ENCODE results near the gene PTPRD.
"Not testable (repeated sequence)": the region's sequence is repeated elsewhere in the genome, so short reads cannot be mapped to it uniquely, and the experiment has no call there.

PTPRD gene

DNA sequence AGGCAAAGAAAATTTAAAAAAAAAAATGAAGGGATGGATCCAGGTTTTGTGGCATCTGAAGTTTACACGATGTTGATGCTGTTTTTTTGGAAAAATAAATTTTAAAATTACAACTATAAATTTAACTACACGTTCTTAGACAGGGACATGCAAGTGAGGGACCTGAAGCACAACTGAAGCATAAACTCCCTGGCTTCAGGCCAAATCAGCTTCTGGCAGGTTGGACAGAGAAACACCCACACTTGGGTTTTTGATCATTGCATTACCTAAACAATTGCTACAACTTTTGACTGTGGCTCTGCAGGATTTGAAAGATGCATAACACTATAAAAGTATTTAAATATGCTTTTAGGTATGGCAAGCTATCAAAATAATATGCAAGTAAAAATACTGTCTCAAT lies 1494.9 kb downstream of the PTPRD start:
- H2AFZ ChIP-seq (ENCODE audit: low read depth, low read length), result no peak overlapping the region
- no peak overlapping the region for H3K4me3 ChIP-seq (ENCODE audit: low read length)
- H3K36me3 ChIP-seq (ENCODE audit: insufficient read depth, low read length), result no peaks in the 10 kb centered on the region
- no peaks in the 10 kb centered on the region for H3K9me3 ChIP-seq (ENCODE audit: low read length)
- H3K4me1 ChIP-seq (ENCODE audit: insufficient read depth, low read length), result no peaks in the 10 kb centered on the region
- no peaks in the 10 kb centered on the region for H3K27me3 ChIP-seq (ENCODE audit: insufficient read depth, low read length)

GRCh38 chr9:9112001-9112720 lies 1500.6 kb downstream of the PTPRD start:
- Histone ChIP-seq H3K4me1 (ENCODE audit: insufficient read depth, low read length) (no peaks in the 10 kb centered on the region), H3K36me3 (ENCODE audit: insufficient read depth, low read length) (no peaks in the 10 kb centered on the region), H3K9me3 (ENCODE audit: low read length) (no peaks in the 10 kb centered on the region), H2AFZ (ENCODE audit: low read depth, low read length) (no peak overlapping the region), H3K4me3 (ENCODE audit: low read length) (no peak overlapping the region), H3K27me3 (ENCODE audit: insufficient read depth, low read length) (no peaks in the 10 kb centered on the region)

DNA sequence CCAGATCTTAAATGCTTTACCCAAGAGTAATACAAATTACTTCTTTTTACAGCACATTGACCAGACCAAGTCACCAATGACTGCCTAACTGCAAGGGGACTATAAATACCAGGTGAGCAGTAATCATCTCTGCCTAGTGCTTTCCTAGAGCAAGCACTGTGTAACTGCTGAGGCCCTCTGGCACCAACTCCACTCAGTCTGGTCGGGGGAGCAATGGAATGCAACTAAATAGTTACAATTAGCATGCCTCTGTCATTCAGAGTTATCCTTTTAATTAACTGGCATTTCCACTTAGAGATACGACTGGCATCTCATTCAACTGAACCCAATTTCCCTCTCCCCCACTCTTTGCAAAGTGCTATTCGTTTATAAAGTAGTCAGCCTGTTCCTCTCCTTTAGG lies 1504.2 kb downstream of the PTPRD start:
- H3K36me3 ChIP-seq (ENCODE audit: insufficient read depth, low read length), result no peaks in the 10 kb centered on the region
- no peak overlapping the region for H2AFZ ChIP-seq (ENCODE audit: low read depth, low read length)
- no peaks in the 10 kb centered on the region for H3K27me3 ChIP-seq (ENCODE audit: insufficient read depth, low read length)
- no peak overlapping the region for H3K4me3 ChIP-seq (ENCODE audit: low read length)
- no peaks in the 10 kb centered on the region for H3K4me1 ChIP-seq (ENCODE audit: insufficient read depth, low read length)
- no peaks in the 10 kb centered on the region for H3K9me3 ChIP-seq (ENCODE audit: low read length)

DNA sequence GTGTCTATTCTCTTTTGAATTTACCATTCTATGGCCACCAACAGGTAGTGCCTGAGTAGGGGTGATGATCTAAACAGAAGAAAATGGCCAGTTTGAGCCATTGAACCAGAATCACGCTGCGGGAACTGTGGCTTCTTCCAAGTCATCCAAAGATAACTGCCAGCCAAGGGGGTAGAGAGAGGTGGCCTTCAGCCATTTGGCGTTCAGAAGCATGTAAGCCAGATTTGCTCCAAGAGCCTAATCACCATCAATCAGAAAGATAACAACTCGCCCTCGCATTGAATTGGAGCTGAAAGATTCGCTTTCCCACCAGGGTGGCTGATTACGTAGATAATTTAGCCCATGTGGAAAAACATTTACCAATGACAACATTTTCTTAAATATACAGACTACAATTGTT lies 1510.5 kb downstream of the PTPRD start:
- no peaks in the 10 kb centered on the region for H3K27me3 ChIP-seq (ENCODE audit: insufficient read depth, low read length)
- no peak overlapping the region for H3K4me3 ChIP-seq (ENCODE audit: low read length)
- H3K4me1 ChIP-seq (ENCODE audit: insufficient read depth, low read length), result no peaks in the 10 kb centered on the region
- no peaks in the 10 kb centered on the region for H3K9me3 ChIP-seq (ENCODE audit: low read length)
- no peak overlapping the region for H2AFZ ChIP-seq (ENCODE audit: low read depth, low read length)
- H3K36me3 ChIP-seq (ENCODE audit: insufficient read depth, low read length), result no peaks in the 10 kb centered on the region

DNA sequence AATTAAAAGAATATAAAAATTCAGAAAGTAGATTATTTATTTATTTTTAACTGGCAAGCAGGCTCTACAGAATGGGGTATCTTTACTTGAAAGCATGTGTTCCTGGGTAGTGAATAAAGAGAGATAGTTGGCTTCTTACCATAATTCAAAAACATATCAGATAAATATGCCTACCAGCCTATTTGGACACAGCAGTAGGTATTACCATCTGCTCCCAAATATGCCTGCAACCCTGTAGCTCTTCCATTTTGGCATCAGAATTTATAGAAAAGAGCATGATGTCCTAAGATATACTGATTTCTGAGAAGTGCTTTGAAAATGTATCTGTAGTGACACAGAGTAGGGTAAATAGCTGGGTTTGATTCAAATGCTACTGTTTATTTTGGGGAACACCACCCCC lies 1512.7 kb downstream of the PTPRD start:
- Histone ChIP-seq H3K36me3 (ENCODE audit: insufficient read depth, low read length) (no peaks in the 10 kb centered on the region), H3K4me3 (ENCODE audit: low read length) (no peak overlapping the region), H2AFZ (ENCODE audit: low read depth, low read length) (no peak overlapping the region), H3K27me3 (ENCODE audit: insufficient read depth, low read length) (no peaks in the 10 kb centered on the region), H3K9me3 (ENCODE audit: low read length) (no peaks in the 10 kb centered on the region), H3K4me1 (ENCODE audit: insufficient read depth, low read length) (no peaks in the 10 kb centered on the region)

- H3K36me3 ChIP-seq (ENCODE audit: insufficient read depth, low read length), result no peaks in the 10 kb centered on the region
- H3K9me3 ChIP-seq (ENCODE audit: low read length), result no peaks in the 10 kb centered on the region
- no peaks in the 10 kb centered on the region for H3K27me3 ChIP-seq (ENCODE audit: insufficient read depth, low read length)
- H2AFZ ChIP-seq (ENCODE audit: low read depth, low read length), result no peak overlapping the region
- no peak overlapping the region for H3K4me3 ChIP-seq (ENCODE audit: low read length)
- H3K4me1 ChIP-seq (ENCODE audit: insufficient read depth, low read length), result no peaks in the 10 kb centered on the region
Observed at GRCh38 chr9:9099646-9100045, 1513.2 kb downstream of the PTPRD start.

- H3K9me3 ChIP-seq (ENCODE audit: low read length); H3K4me1 ChIP-seq (ENCODE audit: insufficient read depth, low read length); H3K27me3 ChIP-seq (ENCODE audit: insufficient read depth, low read length); H2AFZ ChIP-seq (ENCODE audit: low read depth, low read length); H3K4me3 ChIP-seq (ENCODE audit: low read length); H3K36me3 ChIP-seq (ENCODE audit: insufficient read depth, low read length): not testable (repeated sequence)
Observed at GRCh38 chr9:9097254-9097653, 1515.5 kb downstream of the PTPRD start.

- Histone ChIP-seq H3K4me1 (ENCODE audit: insufficient read depth, low read length) (no peaks in the 10 kb centered on the region), H3K36me3 (ENCODE audit: insufficient read depth, low read length) (no peaks in the 10 kb centered on the region), H3K9me3 (ENCODE audit: low read length) (no peaks in the 10 kb centered on the region), H3K27me3 (ENCODE audit: insufficient read depth, low read length) (no peaks in the 10 kb centered on the region), H3K4me3 (ENCODE audit: low read length) (no peak overlapping the region), H2AFZ (ENCODE audit: low read depth, low read length) (no peak overlapping the region)
Observed at GRCh38 chr9:9091387-9091786, 1521.4 kb downstream of the PTPRD start.

- no peaks in the 10 kb centered on the region for H3K36me3 ChIP-seq (ENCODE audit: insufficient read depth, low read length)
- H3K9me3 ChIP-seq (ENCODE audit: low read length), result no peaks in the 10 kb centered on the region
- no peaks in the 10 kb centered on the region for H3K27me3 ChIP-seq (ENCODE audit: insufficient read depth, low read length)
- no peak overlapping the region for H3K4me3 ChIP-seq (ENCODE audit: low read length)
- H2AFZ ChIP-seq (ENCODE audit: low read depth, low read length), result no peak overlapping the region
- H3K4me1 ChIP-seq (ENCODE audit: insufficient read depth, low read length), result no peaks in the 10 kb centered on the region
Observed at GRCh38 chr9:9079473-9079872, 1533.3 kb downstream of the PTPRD start.

DNA sequence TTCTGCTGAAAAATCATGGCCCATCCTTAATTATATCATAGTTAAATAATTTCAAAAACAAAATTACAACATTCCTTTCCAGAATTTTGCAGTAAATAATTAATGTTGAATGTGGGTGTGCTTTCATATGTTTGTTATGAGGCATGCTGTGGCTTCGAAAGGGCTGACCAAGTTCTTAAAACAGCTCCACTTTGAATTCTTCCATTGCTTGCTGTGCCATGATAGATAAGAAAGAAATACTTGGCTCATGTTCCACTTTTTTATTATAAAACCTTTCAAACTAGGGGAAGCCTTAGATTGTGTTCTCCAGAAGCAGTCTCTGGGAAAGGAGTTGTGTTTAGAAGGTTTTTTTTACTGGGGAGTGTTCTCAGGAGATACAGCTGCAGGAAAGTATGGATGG lies 1534.5 kb downstream of the PTPRD start:
- Histone ChIP-seq H3K9me3 (ENCODE audit: low read length) (no peaks in the 10 kb centered on the region), H2AFZ (ENCODE audit: low read depth, low read length) (no peak overlapping the region), H3K4me3 (ENCODE audit: low read length) (no peak overlapping the region), H3K4me1 (ENCODE audit: insufficient read depth, low read length) (no peaks in the 10 kb centered on the region), H3K27me3 (ENCODE audit: insufficient read depth, low read length) (no peaks in the 10 kb centered on the region), H3K36me3 (ENCODE audit: insufficient read depth, low read length) (no peaks in the 10 kb centered on the region)

DNA sequence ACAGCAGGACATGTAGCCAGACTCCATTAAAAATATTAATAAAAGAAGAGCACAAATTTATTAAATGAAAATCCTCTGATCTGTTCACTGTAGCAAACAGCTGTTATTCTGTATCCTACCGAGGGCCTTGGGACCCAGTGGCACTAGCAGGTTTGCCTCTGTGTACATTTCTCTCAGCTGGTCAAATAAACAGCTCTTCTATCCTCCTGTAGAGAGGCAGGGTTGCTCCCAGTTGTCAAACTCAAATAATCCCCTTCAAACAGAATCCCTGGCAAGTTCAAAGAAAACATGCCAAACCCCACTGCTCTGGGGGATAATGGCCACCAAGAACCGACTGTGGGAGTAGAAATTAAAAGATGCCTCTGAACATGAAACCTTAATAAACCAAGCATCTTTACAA lies 1551.2 kb downstream of the PTPRD start:
- H3K9me3 ChIP-seq (ENCODE audit: low read length), result no peaks in the 10 kb centered on the region
- H3K4me1 ChIP-seq (ENCODE audit: insufficient read depth, low read length), result no peaks in the 10 kb centered on the region
- H3K27me3 ChIP-seq (ENCODE audit: insufficient read depth, low read length), result no peaks in the 10 kb centered on the region

GRCh38 chr9:9054354-9054992 lies 1558.3 kb downstream of the PTPRD start:
- no peaks in the 10 kb centered on the region for H3K27me3 ChIP-seq (ENCODE audit: insufficient read depth, low read length)
- H3K36me3 ChIP-seq (ENCODE audit: insufficient read depth, low read length), result no peaks in the 10 kb centered on the region
- no peak overlapping the region for H2AFZ ChIP-seq (ENCODE audit: low read depth, low read length)
- no peak overlapping the region for H3K4me3 ChIP-seq (ENCODE audit: low read length)
- no peaks in the 10 kb centered on the region for H3K9me3 ChIP-seq (ENCODE audit: low read length)
- no peaks in the 10 kb centered on the region for H3K4me1 ChIP-seq (ENCODE audit: insufficient read depth, low read length)

More for the DNA sequence above, 1551.2 kb downstream of the PTPRD start:
- H2AFZ ChIP-seq (ENCODE audit: low read depth, low read length), result no peak overlapping the region
- H3K4me3 ChIP-seq (ENCODE audit: low read length), result no peak overlapping the region
- H3K36me3 ChIP-seq (ENCODE audit: insufficient read depth, low read length), result no peaks in the 10 kb centered on the region

DNA sequence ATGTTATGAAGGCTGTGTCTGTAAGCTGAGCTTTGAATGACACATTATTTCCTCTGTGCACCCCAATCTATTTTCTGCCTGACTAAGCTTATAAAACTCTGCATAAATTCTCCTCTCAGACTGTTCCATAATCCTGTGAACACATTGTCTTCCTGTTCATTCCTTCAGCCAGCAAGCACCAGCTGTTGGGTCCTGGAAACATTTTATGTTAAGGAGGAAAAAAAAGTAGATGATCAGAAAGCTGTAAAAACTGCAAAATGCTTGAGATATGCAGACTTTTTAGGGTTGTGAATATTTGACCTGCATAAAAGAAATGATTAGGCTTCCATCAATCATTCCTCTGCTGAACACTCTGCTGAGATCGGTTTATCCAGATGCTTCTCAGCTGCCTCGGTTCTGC lies 1567.2 kb downstream of the PTPRD start:
- Histone ChIP-seq H3K27me3 (ENCODE audit: insufficient read depth, low read length) (no peaks in the 10 kb centered on the region), H3K4me3 (ENCODE audit: low read length) (no peak overlapping the region), H3K9me3 (ENCODE audit: low read length) (no peaks in the 10 kb centered on the region), H3K4me1 (ENCODE audit: insufficient read depth, low read length) (peaks cover 12% of the 10 kb centered on the region), H3K36me3 (ENCODE audit: insufficient read depth, low read length) (no peaks in the 10 kb centered on the region), H2AFZ (ENCODE audit: low read depth, low read length) (no peak overlapping the region)

- Histone ChIP-seq H3K4me3 (ENCODE audit: low read length) (no peak overlapping the region), H3K4me1 (ENCODE audit: insufficient read depth, low read length) (peaks cover 12% of the 10 kb centered on the region), H3K36me3 (ENCODE audit: insufficient read depth, low read length) (no peaks in the 10 kb centered on the region), H3K9me3 (ENCODE audit: low read length) (no peaks in the 10 kb centered on the region), H2AFZ (ENCODE audit: low read depth, low read length) (no peak overlapping the region), H3K27me3 (ENCODE audit: insufficient read depth, low read length) (no peaks in the 10 kb centered on the region)
Observed at GRCh38 chr9:9045072-9045471, 1567.7 kb downstream of the PTPRD start.
